Stimulated activated CD4-positive, alpha-beta T cell treated with anti-CD3 and anti-CD28 coated beads, Interleukin-2, amount 100 ng/mL, for 24 hours (primary cell): ENCODE data around the gene APOBEC3F.
"Not testable (repeated sequence)": the region's sequence is repeated elsewhere in the genome, so short reads cannot be mapped to it uniquely, and the experiment has no call there.

Source experiments
- DNase-seq, 2 donors: peaks; one replicate each; pipeline ENCODE4 v3.0.0-alpha.2; 2020

APOBEC3F gene

DNA sequence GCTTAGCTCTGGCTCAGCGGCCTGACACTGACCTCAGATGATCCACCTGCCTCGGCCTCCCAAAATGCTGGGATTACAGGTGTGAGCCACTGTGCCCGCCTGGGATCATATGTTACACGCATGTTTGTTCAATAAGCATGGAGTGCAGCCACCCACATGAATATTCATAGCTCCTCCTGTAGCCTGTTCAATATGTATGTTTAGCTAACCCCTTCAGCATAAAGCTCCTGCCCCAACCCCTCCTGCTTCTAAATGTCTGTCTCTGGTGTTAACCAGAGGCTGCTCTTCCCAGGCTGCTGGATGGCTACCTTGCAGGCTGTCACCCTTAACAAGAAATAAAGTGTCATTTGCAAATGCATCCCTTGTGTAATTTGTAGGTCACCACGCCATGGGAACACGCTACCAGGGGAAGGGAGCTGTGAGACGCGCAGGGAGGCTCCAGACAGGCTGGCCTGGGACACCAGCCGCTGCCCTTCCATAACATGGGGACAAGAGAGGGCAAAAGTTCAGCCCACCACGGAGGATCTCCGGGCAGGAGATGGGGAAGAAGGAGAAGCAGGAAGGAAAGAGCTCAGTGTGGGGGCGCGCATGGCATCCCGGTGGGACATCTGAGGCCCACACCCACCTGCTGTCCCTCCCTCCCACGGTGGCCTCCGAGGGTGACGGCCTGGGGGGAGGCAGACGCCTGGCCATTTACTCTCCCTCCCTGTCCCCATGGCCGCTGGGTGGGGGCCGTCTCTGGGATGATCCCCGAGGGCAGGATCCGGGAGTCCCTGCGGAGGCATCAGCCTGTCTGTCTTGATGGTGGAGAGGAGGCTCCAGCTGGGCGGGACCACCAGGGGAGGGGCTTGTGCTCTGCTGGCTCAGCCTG lies 35.7 kb downstream of the APOBEC3F start:
- DNase-seq: not testable (repeated sequence)

- peak; percentile 53 for DNase-seq
Observed at GRCh38 chr22:39077026-39077840, 36.6 kb downstream of the APOBEC3F start, which contains the start of gene APOBEC3G. APOBEC3G (plus strand) TSS chr22:39077275; CDS start chr22:39077362, 87 bp downstream.

- DNase-seq: not testable (repeated sequence)
Observed at GRCh38 chr22:39077912-39078311, 37.2 kb downstream of the APOBEC3F start.

DNA sequence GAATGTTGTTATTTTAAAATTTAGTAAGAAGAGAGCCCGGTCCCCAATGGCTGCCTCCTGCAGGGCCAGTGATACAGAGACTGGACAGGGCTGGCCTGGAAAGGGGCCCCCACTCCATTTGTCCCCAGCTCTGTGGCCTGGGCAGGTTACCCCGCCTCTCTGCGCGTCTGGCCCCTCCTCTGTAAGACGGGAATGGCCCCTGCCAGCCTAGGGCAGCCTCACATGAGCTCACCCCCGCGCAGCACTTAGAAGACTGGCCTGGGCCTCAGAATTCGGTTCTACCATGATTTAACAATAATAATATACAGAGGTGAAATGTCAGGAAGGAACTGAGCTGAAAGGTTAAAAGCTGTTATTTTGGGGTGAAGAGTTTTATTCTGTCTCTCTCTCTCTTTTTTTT lies 37.7 kb downstream of the APOBEC3F start:
- DNase-seq: no peak

DNA sequence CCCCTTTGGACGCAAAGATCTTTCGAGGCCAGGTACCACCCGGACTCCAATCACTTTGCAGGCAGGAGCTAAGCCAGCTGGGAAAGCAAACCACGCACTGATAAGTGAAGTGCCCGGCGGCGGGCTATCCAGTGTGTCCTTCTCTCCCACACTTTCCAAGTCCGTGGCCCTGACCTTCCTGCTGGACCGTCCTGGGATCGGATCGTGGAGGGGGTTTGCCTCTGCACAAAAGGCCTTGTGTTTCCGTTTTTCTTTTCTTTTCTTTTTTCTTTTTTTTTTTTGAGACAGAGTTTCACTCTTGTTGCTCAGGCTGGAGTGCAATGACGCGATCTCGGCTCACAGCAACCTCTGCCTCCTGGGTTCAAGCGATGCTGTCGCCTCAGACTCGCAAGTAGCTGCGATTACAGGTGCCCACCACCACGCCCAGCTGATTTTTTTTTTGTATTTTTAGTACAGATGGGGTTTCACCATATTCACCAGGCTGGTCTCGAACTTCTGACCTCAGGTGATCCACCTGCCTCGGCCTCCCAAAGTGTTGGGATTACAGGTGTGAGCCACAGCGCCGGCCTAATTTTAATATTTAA lies 38.5 kb downstream of the APOBEC3F start:
- DNase-seq: not testable (repeated sequence)

DNA sequence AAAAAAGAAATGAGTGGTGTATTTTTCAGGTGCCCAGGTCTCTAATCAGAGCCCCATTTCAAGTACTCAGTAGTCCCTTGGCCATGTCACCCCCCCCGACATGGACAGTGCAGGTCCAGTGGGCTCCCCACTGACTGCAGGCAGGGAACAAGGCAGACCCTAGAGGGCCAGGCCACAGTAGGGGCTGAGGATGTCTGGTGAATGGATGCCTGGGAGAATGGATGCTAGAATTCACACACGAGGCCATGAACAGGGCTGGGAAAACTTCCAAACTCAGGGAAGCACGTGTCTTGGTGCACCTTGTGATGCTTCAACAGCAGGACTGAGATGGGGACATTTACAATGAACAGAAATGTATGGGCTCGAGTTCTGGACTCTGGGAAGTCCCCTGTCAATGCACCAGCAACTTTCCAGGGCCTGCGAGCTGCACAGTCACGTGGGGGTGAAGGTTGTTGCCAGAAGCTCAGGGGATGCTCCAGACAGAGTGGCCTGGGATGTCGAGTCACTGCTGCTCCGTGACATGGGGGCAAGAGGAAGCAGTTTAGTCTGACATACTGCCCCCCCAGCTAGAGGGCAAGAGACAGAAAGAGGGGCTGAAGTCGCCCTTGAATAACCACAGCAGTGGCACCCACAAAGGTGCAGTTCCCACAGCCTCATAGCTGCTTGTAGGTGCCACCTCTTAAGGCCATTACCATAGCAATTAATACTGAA lies 39.5 kb downstream of the APOBEC3F start:
- no peak for DNase-seq

DNA sequence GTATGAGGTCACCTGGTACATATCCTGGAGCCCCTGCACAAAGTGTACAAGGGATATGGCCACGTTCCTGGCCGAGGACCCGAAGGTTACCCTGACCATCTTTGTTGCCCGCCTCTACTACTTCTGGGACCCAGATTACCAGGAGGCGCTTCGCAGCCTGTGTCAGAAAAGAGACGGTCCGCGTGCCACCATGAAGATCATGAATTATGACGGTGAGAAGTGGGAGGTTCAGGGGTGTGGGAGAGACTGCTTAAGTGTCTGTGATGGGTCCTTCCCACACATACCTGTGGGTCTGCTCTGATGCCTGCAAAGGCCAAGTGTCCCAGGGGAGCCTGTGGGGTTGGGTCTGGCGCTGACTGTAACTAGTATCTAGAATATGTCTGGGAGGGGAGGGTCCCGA lies 40.4 kb downstream of the APOBEC3F start:
- DNase-seq: no peak

DNA sequence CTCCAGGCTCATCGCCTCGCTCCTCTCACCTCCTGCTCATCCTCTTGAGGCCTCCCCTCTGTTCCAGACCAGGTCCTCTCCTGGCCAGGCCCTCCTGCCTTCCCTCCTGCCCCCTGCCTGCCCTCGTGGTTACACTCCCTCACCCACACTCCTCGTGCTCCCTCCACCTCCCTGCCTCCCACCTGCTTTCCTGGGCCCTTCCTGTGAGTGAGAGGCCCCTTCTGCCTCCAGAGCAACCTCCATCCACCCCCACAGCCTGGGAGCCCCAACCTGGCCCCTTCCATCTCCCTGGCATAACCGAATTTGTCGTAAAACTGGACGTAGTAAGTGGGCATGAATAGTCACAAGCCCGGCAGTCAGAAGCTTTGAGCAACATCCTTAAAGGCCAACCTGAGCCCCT lies 40.9 kb downstream of the APOBEC3F start:
- no peak for DNase-seq

GRCh38 chr22:39083212-39084165 lies 42.8 kb downstream of the APOBEC3F start:
- DNase-seq: no peak

- DNase-seq: no peak
Observed at GRCh38 chr22:39084666-39085065, 44.0 kb downstream of the APOBEC3F start.

GRCh38 chr22:39087098-39087497 lies 46.4 kb downstream of the APOBEC3F start:
- DNase-seq: no peak

- no peak for DNase-seq
Observed at GRCh38 chr22:39087881-39088684, 47.4 kb downstream of the APOBEC3F start.

- DNase-seq: no peak
Observed at GRCh38 chr22:39088685-39089032, 48.0 kb downstream of the APOBEC3F start.

- no peak for DNase-seq
Observed at GRCh38 chr22:39089928-39090327, 49.3 kb downstream of the APOBEC3F start.

DNA sequence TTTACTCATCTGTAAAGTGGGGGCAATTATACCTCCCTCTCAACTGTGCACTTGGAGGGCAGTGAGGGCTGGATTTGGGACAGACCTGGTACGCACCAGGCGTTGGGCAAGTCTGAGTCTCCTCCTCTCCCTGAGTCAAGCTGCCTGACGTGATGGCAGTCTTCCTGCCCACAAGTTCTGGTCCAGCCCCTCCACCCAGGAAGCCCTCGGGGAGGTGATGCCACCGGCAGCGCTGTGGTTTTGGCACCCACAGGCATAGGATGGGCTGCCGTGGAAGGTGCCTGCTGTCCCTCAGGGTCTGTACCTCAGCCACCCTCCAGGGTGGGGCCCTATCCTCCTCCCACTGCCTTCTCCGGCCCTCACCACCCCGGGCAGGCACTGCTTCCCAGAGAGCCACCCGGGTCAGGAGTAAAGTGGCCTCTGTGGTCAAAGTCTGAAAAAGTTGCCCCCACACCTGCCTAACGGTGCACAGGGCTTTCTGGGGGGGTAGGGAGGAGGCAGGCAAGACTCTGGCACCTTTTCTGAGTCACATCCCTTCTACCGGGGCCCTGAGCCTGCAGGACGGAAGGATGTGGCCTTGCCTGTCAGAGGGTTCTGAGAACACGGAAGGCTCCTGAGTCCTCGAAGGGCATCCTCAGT lies 49.9 kb downstream of the APOBEC3F start:
- peak; percentile 73 to 77 for DNase-seq

GRCh38 chr22:39091126-39092081 lies 50.7 kb downstream of the APOBEC3F start:
- DNase-seq: no peak

DNA sequence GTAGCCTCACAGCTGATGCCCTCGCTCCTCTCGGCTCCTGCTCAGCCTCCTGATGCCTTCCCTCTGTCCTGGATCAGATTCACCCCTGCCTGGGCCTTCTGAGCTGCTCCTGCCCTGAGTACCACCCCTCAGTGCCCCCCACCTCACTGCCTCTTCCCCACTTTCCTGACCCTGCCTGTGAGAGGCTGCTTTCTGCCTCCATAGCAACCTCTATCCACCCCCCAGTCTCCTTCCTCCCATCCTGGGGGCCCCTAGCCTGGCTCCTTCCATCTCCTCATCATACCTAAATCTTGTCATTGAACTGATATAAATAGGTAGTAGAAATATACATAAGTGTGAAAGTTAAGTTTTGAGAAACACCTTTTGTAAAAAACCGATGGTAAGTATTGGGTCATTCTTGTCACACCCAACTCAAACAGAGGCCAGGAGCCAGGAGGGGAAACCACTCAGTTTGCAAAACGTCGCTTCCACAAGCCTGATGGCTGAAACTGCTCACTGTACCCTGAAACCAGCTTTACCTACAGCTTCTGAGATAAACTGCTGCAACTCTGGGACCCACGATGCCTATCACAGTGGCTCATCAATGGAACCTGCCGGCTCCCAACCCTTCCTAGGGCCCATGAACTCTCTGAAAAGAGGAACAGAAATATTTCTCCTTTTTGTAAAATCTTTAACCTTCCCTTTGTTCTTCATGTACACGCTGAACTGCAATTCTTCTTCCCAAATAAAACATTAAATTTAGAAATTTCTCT lies 51.6 kb downstream of the APOBEC3F start:
- no peak for DNase-seq

DNA sequence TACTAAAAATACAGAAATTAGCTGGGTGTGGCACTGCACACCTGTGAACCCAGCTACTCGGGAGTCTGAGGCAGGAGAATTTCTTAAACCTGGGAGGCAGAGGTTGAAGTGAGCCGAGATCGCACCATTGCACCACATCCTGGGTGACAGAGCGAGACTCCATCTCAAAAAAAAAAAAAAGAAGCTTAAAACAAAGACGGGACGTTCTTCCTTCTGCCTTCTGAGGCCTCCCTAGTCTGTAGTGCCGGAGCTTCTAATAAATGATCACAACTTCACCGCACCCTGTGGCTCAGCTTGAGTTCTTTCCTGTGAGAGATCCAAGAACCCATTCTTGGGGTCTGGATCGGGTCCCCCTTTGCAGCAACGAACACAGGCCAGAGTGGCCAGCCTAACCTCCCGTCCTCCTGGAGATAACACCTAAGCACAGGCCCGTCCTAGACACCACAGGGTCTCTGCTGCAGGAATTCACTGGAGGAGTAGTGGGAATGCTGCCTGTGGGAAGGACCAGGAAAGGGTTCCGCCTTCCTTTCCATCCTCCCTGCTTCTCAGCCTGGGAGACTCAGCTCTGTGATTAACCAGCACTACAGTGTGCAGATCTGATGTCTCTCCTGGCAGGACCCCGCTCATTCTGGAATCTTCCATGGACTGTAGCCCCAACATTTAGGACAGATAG lies 54.2 kb downstream of the APOBEC3F start:
- no peak for DNase-seq
